ENCODE results near the gene HIC1.

DNA sequence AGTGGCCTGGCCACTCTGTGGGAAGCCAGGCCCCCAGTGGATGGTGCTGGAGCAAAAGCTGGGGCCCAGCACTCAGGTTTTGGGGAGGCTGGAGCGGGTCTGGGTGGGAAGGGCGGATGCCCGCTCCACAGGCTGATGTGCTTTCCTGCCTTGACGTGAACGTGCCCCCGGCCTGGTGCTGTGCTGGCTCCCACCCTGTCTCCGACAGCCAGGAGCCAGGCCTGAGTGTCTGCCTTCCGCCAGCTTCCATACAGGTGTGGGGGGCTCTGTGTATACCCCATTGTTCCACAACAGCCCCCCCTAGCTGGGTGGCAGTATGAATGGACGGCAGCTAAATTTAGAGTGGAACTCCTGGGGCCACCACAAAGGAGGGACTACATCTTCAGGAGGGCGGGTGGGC lies 20.0 kb downstream of the HIC1 start:
- TF ChIP-seq EZH2phosphoT487 (IDR thresholded peaks at IDR 0.05; ENCODE audit: low read depth, severe bottlenecking, unreplicated experiment), result no peak
- TF ChIP-seq, protein P1, sequence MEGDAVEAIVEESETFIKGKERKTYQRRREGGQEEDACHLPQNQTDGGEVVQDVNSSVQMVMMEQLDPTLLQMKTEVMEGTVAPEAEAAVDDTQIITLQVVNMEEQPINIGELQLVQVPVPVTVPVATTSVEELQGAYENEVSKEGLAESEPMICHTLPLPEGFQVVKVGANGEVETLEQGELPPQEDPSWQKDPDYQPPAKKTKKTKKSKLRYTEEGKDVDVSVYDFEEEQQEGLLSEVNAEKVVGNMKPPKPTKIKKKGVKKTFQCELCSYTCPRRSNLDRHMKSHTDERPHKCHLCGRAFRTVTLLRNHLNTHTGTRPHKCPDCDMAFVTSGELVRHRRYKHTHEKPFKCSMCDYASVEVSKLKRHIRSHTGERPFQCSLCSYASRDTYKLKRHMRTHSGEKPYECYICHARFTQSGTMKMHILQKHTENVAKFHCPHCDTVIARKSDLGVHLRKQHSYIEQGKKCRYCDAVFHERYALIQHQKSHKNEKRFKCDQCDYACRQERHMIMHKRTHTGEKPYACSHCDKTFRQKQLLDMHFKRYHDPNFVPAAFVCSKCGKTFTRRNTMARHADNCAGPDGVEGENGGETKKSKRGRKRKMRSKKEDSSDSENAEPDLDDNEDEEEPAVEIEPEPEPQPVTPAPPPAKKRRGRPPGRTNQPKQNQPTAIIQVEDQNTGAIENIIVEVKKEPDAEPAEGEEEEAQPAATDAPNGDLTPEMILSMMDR (IDR thresholded peaks at IDR 0.05; ENCODE audit: poor library complexity), result no peak
